HG03025 (cell line): Measurements from ENCODE around the gene HP.
"Not testable (repeated sequence)": the region's sequence is repeated elsewhere in the genome, so short reads cannot be mapped to it uniquely, and the experiment has no call there.

ENCODE experiments used
- ATAC-seq: cut with Tn5 transposase; IDR thresholded peaks from one replicate; pipeline ENCODE4 v1.9.1; 2021; ENCODE audit warnings: mild to moderate bottlenecking, moderate library complexity; ENCODE audit not compliant: unreplicated experiment, low FRiP score

The HP gene

GRCh38 chr16:72042157-72042660, 12.1 kb upstream of the HP start:
- ATAC-seq = no peak

GRCh38 chr16:72043058-72043457, 11.2 kb upstream of the HP start:
- no peak for ATAC-seq

- ATAC-seq = no peak
These were observed 10.8 kb upstream of the HP start for GRCh38 chr16:72043539-72043938.

GRCh38 chr16:72044296-72044695, 10.0 kb upstream of the HP start:
- ATAC-seq = no peak

- ATAC-seq = no peak
These were observed 9.4 kb upstream of the HP start for GRCh38 chr16:72044825-72045359.

- no peak for ATAC-seq
These were observed 5.2 kb upstream of the HP start for GRCh38 chr16:72049110-72049509.

GRCh38 chr16:72050769-72051464, 3.4 kb upstream of the HP start:
- ATAC-seq = no peak

GRCh38 chr16:72051818-72052217, 2.5 kb upstream of the HP start:
- no peak for ATAC-seq

- ATAC-seq = no peak
These were observed 1.6 kb downstream of the HP start for GRCh38 chr16:72055911-72056310.

GRCh38 chr16:72057313-72057712, 3.0 kb downstream of the HP start:
- ATAC-seq = not testable (repeated sequence)

- ATAC-seq = not testable (repeated sequence)
These were observed 4.8 kb downstream of the HP start for GRCh38 chr16:72059060-72059459.

GRCh38 chr16:72060405-72060804, 6.1 kb downstream of the HP start:
- no peak for ATAC-seq

GRCh38 chr16:72061564-72061963, 7.3 kb downstream of the HP start:
- ATAC-seq = no peak

- ATAC-seq = no peak
These were observed 10.1 kb downstream of the HP start for GRCh38 chr16:72064361-72064894.

GRCh38 chr16:72066747-72067146, 12.4 kb downstream of the HP start:
- no peak for ATAC-seq

- no peak for ATAC-seq
These were observed 14.6 kb downstream of the HP start for GRCh38 chr16:72068930-72069329.

GRCh38 chr16:72072514-72073342, 18.4 kb downstream of the HP start:
- no peak for ATAC-seq

- ATAC-seq = no peak
These were observed 19.4 kb downstream of the HP start for GRCh38 chr16:72073560-72074230.

- ATAC-seq = not testable (repeated sequence)
These were observed 20.8 kb downstream of the HP start for GRCh38 chr16:72075067-72075466.

GRCh38 chr16:72076991-72077706, 22.8 kb downstream of the HP start:
- not testable (repeated sequence) for ATAC-seq
